Sciatic nerve (tissue), 2 donors: Measurements from ENCODE around the gene HES2. TPM values are rescaled to one million over a fixed set of nuclear protein-coding genes. Genes with fewer than 3 reads are reported as not detected.
"Not testable (repeated sequence)": the region's sequence is repeated elsewhere in the genome, so short reads cannot be mapped to it uniquely, and the experiment has no call there.

Experiments used
- ATAC-seq: fragments of 200-7000 bp; cut with Tn5 transposase; one replicate; pipeline ENCODE4 v1.9.1; 2020; ENCODE audit warnings: mild to moderate bottlenecking, moderate library complexity
- DNase-seq: peaks from one replicate; pipeline ENCODE4 v3.0.0-alpha.2; 2020; ENCODE audit warnings: low spot score
- intact Hi-C: fragments of 100-400 bp; cut with DNase I; formaldehyde crosslinking; loops from one replicate; pipeline ENCODE4 v1.14.2; 2022
- total RNA-seq: library from RNA; stranded (reverse); fragmentation: NEBNext Ultra II Directional; extraction: Animal tissue kit (Norgen Biotek cat#: 25700); gene quantifications from one replicate; pipeline ENCODE4 v1.2.1, GENCODE V29; 2021
- donor health status: DM: no; HTN: no; CAD: no.
- donor health status: DM: no; HTN: no; CAD: no.

HES2 gene
- total RNA-seq, 1 donor from 2014 or later, result not detected

DNA sequence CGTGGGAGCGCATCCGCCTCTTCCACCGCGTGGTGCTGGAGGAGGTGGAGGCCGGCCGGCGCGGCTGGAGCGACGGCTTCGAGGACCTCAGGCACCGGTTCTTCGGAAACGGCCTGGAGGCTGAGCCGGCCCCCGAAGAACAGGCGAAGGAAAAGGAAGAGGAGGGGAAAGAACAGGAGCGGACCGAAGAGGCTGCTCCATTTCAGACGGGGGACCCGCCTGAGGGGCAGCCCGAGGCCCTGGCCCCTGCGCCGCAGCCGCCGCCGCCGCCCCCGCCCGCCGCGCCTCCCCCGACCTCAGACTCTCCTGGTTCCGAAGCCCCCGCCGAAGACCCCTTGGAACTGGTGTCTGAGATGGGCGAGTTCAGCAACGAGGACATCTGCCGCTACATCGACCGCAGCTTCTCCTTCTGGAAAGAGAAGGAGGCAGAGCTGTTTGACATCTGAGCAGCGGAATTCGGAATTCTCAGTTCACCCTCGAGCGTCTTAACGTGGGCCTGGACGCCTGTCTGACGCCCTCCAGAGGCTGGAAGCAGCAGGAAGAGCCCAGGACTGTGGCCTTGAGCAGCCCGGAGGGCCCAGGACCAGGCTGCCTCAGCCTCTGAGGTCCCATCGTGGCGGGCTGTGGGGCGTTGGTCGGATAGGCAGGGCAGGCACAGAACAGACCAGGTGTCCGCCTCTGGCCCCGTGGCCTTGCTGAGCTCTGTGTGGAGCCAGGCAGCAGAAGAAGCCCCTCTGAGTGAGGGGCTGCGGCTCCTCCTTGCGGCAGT lies 36.2 kb upstream of the HES2 start:
- DNase-seq, intact Hi-C loops, ATAC-seq: not testable (repeated sequence)

GRCh38 chr1:6454856-6455751 lies 35.4 kb upstream of the HES2 start:
- ATAC-seq (no peak), DNase-seq (no peak)
- intact Hi-C loops, result no loop called here

DNA sequence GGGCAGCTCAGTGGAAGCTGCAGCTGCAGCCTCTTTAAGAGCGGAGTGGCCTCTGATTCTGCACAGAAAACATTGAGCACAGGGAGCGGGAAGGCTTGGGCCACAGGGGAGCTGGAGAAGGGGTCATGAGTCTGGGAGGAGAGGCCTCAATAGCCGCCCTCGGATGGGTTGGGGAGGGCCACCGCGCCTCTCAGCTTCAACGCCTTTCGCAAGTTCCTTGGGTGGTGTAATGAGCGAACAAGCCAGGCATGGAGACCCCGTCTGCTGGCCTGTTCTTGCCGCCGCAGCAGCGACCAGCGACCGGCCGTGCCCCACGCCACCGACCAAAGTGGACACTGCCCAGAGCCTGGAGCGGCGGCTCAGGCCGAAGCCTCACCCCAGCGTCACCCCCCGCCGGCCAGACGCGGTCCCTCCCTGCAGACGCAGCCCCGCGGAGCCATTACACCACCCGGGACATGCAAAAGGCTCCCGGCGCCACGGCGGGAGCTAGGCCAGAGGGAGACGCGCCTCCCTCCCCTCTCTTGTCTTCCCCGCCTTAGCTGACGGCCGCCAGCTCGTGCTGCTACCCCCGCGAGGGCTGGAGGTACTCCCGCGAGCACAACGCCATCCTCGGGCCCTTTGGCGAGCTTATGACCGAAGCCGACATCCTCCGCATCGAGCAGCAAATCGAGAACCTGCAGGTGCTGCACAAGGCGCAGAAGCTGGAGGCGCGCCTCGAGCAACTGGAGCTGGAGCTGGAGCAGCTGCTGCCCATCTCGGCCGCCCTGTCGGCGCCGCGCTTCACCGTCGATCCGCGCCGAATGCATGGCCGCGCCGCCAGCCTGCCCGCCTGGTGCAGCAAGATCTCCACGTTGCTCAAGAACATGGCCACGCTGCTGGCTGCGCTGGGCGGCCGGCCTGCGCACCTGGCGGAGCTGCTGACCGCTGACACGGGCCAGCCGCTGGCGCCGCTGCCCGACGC lies 34.5 kb upstream of the HES2 start:
- ATAC-seq, DNase-seq, intact Hi-C loops: not testable (repeated sequence)

- no peak for ATAC-seq
- no peak for DNase-seq
- intact Hi-C loops, result no loop called here
These were observed 31.2 kb upstream of the HES2 start for GRCh38 chr1:6450943-6451373.

DNA sequence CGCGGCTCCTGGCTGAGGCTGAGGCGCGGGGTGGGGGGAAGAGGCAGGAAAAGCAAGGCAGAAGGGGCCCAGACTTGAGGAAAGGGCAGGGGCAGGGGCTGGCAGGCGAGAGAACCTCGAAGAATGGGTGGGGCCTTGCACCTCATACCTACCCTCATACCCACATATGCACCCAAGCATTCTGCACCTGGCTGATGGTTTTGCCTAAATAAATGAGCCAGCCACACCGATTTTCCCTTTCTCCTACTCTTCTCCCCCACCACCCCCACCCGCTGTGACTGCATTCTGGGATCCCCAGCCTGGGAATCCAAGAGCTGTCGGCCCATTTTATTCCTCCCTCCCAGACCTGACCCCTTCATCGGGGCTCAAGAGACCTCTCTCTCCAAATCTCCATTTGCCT lies 30.8 kb upstream of the HES2 start:
- DNase-seq, ATAC-seq, intact Hi-C loops: not testable (repeated sequence)

- intact Hi-C loops, result no loop called here
- no peak for DNase-seq
- no peak for ATAC-seq
These were observed 30.3 kb upstream of the HES2 start for GRCh38 chr1:6450005-6450450.

GRCh38 chr1:6448749-6449631 lies 29.3 kb upstream of the HES2 start:
- DNase-seq, result no peak
- no peak for ATAC-seq
- intact Hi-C loops, result no loop called here

GRCh38 chr1:6447818-6448748 lies 28.4 kb upstream of the HES2 start:
- intact Hi-C loops, result no loop called here
- no peak for DNase-seq
- no peak for ATAC-seq

DNA sequence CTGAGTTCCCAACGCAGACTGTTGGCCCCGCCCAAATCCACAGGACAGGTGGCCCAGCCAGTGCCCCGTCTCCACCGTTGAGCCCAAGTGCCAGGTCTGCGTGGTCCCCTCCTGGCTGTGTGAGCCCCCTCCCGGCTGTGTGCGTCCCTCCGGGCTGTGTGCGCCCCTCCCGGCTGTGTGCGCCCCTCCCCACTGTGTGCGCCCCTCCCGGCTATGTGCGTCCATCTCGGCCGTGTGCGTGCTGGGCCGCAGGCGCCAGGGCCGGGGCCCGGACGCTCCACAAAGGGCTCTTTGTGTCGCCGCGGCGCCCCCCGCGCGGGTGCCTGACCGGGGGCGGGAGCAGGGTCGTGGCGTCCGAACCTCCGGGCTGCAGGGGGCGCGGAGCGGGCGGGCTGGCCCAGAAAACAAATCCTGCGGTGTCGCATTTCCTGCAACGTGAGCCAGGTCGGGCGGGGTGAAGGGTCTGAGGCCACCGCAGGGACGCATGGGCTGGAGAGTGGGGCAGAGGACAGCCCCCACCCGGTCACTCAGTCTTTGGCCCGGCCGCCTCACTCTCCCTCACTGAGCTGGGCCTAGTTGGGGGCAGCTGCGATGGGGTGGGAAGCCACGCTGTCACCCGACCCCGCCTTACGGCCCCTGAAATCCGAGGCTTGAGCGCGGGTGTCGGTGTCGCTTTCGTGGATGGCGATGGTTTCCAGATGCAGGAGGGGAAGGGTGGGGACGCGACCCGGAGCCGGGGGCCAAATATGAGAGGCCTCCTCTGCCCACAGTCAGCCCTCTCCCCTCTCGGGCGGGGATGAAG lies 27.5 kb upstream of the HES2 start:
- intact Hi-C loops, result no loop called here
- DNase-seq (no peak), ATAC-seq (peak; percentile 8)

- ATAC-seq (no peak), DNase-seq (no peak)
- intact Hi-C loops, result no loop called here
These were observed 26.9 kb upstream of the HES2 start for GRCh38 chr1:6446665-6447015.

GRCh38 chr1:6445929-6446328 lies 26.2 kb upstream of the HES2 start:
- intact Hi-C loops, DNase-seq: not testable (repeated sequence)

GRCh38 chr1:6445062-6445763 lies 25.5 kb upstream of the HES2 start:
- ATAC-seq (no peak), DNase-seq (no peak)
- intact Hi-C loops, result no loop called here

More at GRCh38 chr1:6445929-6446328, 26.2 kb upstream of the HES2 start:
- not testable (repeated sequence) for ATAC-seq

GRCh38 chr1:6444377-6444776 lies 24.7 kb upstream of the HES2 start:
- DNase-seq (no peak), ATAC-seq (no peak)
- intact Hi-C loops, result no loop called here

DNA sequence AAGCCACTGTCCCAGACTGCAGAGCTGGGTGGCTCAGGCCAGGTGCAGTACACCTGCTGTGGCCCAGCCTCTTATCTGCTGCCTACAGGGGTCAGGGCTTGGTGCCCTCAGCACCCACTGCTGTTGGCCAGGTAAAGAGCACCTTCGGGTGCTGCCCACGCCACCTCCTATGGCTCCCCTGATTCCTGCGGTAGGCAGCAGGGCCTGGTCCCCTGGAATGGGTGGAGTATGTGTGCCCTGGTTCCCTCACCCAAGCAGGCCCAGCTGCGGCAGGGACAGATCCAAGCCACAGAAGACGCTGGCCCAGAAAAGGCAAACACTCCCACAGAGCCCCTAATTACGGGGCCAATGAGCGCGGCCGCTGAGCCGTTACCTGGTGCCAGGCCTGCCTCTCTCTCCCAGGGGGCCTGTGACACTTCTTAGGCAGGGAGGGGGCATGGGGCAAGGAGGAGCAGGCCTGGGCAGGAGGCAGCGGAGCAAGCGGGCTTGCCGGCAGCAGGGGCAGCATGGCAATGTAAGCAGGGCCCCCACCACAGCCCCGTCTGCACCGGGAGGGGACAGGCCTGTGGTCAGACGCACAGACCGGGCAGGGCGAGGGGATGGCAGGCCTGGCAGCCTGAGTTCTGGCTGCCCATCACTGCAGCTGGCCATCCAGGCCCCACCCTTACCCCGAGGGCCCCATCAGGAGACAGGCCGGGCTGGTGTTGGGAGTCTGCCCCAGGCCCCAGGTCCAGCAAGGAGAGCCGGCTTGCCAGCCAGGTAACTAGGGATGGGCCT lies 23.8 kb upstream of the HES2 start:
- ATAC-seq (no peak), DNase-seq (no peak)
- intact Hi-C loops, result no loop called here

DNA sequence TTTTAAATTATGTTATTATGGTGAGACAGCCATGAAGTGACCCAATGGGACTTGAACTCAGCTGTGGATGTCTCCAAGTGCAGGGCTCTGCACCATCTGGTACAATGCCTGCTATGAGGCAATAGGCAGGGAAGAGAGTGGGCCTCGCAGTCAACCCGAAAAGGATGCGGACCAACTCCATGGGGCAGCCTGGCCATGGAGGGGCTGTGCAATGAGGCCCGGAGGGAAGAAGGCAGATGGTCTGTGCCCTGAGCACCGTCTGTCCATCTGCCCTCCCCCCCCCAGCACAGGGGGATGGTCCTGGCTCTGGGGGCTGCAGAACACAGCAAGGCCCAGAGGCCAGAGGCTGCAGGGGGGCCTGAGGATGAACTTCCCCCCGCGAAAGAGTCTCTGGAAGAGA lies 21.9 kb upstream of the HES2 start:
- ATAC-seq, result no peak

More for the DNA sequence above, 21.9 kb upstream of the HES2 start:
- DNase-seq, result no peak
- intact Hi-C loops, result no loop called here
